Mesenchymal stem cell (in vitro differentiated cells and primary cell): Measurements from ENCODE around the gene SCFD2.
A peak's percentile ranks its signal among the peaks of the same experiment; 100 is the strongest.

ENCODE experiments used
- DNase-seq: peaks from one replicate; pipeline ENCODE4 v3.0.0-alpha.2; 2013
- H2AFZ ChIP-seq: one replicate; pipeline ENCODE4 v1.6.1; 2013; ENCODE audit warnings: low read depth, mild to moderate bottlenecking, control low read depth, inconsistent platforms, low read length, moderate library complexity
- H2AK5ac ChIP-seq: 2 replicates; pipeline ENCODE4 v1.6.1; 2013; ENCODE audit warnings: low read length, moderate library complexity, mild to moderate bottlenecking, inconsistent platforms; ENCODE audit not compliant: severe bottlenecking
- H2BK120ac ChIP-seq: one replicate; pipeline ENCODE4 v1.6.1; 2013; ENCODE audit warnings: low read depth, mild to moderate bottlenecking, inconsistent platforms, low read length, moderate library complexity
- H2BK12ac ChIP-seq, 2 experiments: one replicate each; pipeline ENCODE4 v1.6.1; 2013; ENCODE audit warnings: inconsistent platforms in 2 of 2, low read length in 2 of 2, mild to moderate bottlenecking in 2 of 2, moderate library complexity in 2 of 2, control low read depth in 1 of 2
- H2BK15ac ChIP-seq: one replicate; pipeline ENCODE4 v1.6.1; 2013; ENCODE audit warnings: mild to moderate bottlenecking, low read depth, inconsistent platforms; ENCODE audit not compliant: poor library complexity, severe bottlenecking
- H2BK5ac ChIP-seq: 2 replicates; pipeline ENCODE4 v1.6.1; 2013; ENCODE audit warnings: low read depth, mild to moderate bottlenecking, low read length, control low read depth, inconsistent platforms; ENCODE audit not compliant: poor library complexity, severe bottlenecking
- H3K14ac ChIP-seq, 2 experiments: one replicate each; pipeline ENCODE4 v1.6.1; 2013; ENCODE audit warnings: inconsistent platforms in 2 of 2, low read length in 2 of 2, control low read depth in 1 of 2, mild to moderate bottlenecking in 1 of 2, moderate library complexity in 1 of 2
- H3K18ac ChIP-seq, 2 experiments: one replicate each; pipeline ENCODE4 v1.6.1; 2013; ENCODE audit warnings: inconsistent platforms in 2 of 2, low read length in 2 of 2, control low read depth in 1 of 2, low read depth in 1 of 2, mild to moderate bottlenecking in 1 of 2
- H3K23ac ChIP-seq, 2 experiments: one replicate each; pipeline ENCODE4 v1.6.1; 2013; ENCODE audit warnings: inconsistent platforms in 2 of 2, low read length in 2 of 2, mild to moderate bottlenecking in 2 of 2, moderate library complexity in 2 of 2, control low read depth in 1 of 2
- H3K27ac ChIP-seq: 2 replicates; pipeline ENCODE4 v1.5.1; 2013; ENCODE audit warnings: mild to moderate bottlenecking, moderate library complexity, low read length, control low read depth, inconsistent platforms; ENCODE audit not compliant: poor library complexity, severe bottlenecking
- H3K27me3 ChIP-seq, 2 experiments: 2 replicates each; pipeline versions ENCODE4 v1.6.1 to v1.7.0; 2013; ENCODE audit warnings: low read length in 2 of 2, mild to moderate bottlenecking in 2 of 2, moderate library complexity in 2 of 2, control low read depth in 1 of 2, inconsistent platforms in 1 of 2; ENCODE audit not compliant: control insufficient read depth in 1 of 2, insufficient read depth in 1 of 2
- H3K36me3 ChIP-seq, 2 experiments: 2 replicates each; pipeline versions ENCODE4 v1.6.1 to v1.7.0; 2013; ENCODE audit warnings: low read length in 2 of 2, control low read depth in 1 of 2, inconsistent platforms in 1 of 2, low read depth in 1 of 2, mild to moderate bottlenecking in 1 of 2; ENCODE audit not compliant: insufficient read depth in 2 of 2, control insufficient read depth in 1 of 2
- H3K4ac ChIP-seq, 2 experiments: one replicate each; pipeline ENCODE4 v1.6.1; 2013; ENCODE audit warnings: inconsistent platforms in 2 of 2, low read length in 2 of 2, mild to moderate bottlenecking in 2 of 2, moderate library complexity in 2 of 2, control low read depth in 1 of 2, low read depth in 1 of 2
- H3K4me1 ChIP-seq: 2 replicates; pipeline ENCODE4 v1.6.1; 2013; ENCODE audit warnings: low read depth, low read length, control low read depth; ENCODE audit not compliant: control insufficient read depth, insufficient read depth
- H3K4me2 ChIP-seq: 2 replicates; pipeline ENCODE4 v1.6.1; 2013; ENCODE audit warnings: low read length, mild to moderate bottlenecking, inconsistent platforms; ENCODE audit not compliant: poor library complexity, severe bottlenecking
- H3K4me3 ChIP-seq, 2 experiments: 2 replicates each; pipeline versions ENCODE4 v1.5.1 to v1.7.0; 2013; ENCODE audit warnings: low read length in 2 of 2, mild to moderate bottlenecking in 2 of 2, control low read depth in 1 of 2, low read depth in 1 of 2; ENCODE audit not compliant: insufficient read depth in 1 of 2
- H3K79me1 ChIP-seq: replicated peaks from 2 replicates; pipeline ENCODE4 v1.6.1; 2013; ENCODE audit warnings: mild to moderate bottlenecking, control low read depth, low read length, inconsistent platforms; ENCODE audit not compliant: poor library complexity, severe bottlenecking
- H3K9ac ChIP-seq: 2 replicates; pipeline ENCODE4 v1.7.0; 2013; ENCODE audit warnings: mild to moderate bottlenecking, low read length, moderate library complexity
- H3K9me3 ChIP-seq: 2 replicates; pipeline ENCODE4 v1.7.0; 2013; ENCODE audit warnings: mild to moderate bottlenecking, low read length; ENCODE audit not compliant: control insufficient read depth
- H4K8ac ChIP-seq: one replicate; pipeline ENCODE4 v1.6.1; 2013; ENCODE audit warnings: inconsistent platforms, mild to moderate bottlenecking, low read length, moderate library complexity
- H4K91ac ChIP-seq: one replicate; pipeline ENCODE4 v1.6.1; 2013; ENCODE audit warnings: mild to moderate bottlenecking, low read length, inconsistent platforms
- WGBS: methylation state at CpG from one replicate; pipeline ENCODE4 v1.1.7; 2013; ENCODE audit warnings: mixed read lengths; 5-methylcytosine and 5-hydroxymethylcytosine counted together

Gene SCFD2

DNA sequence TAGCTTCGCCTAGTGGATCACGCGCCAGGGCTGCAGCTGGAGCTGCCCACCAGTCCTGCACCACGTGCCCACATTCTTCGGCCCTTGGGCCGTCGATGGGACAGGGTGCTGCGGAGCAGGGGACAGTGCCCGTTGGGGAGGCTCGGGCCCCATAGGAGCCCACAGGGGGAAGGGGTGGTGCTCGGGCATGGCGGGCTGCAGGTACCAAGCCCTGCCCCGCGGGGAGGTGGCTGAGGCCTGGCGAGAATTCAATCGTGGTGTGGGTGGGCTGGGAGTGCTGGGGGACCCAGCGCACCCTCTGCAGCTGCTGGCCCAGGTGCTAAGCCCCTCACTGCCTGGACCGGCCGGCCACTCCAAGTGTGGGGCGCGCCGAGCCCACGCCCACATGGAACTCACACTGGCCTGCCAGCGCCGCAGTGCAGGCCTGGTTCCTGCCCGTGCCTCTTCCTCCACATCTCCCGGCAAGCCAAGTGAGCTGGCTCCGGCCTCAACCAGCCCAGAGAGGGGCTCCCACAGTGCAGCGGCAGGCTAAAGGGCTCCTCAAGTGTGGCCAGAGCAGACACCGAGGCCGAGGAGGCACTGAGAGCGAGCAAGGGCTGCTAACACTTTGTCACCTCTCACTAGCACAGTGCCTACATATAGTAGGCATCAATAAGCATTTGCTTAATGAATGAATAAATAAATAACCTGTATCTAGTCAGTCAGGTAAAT lies 11.7 kb downstream of the SCFD2 start:
- Histone ChIP-seq H3K4me2 (no peak overlapping the region), H3K79me1 (peaks cover 10% of the 10 kb centered on the region), H3K4me3 (no peak overlapping the region), H2BK120ac (no peak overlapping the region), H3K14ac (no peak overlapping the region), H2AK5ac (no peak overlapping the region), H2BK5ac (no peak overlapping the region), H3K9ac (no peak overlapping the region), H2AFZ (no peak overlapping the region), H3K23ac (no peak overlapping the region), H3K27ac (no peak overlapping the region), H3K36me3 (peaks cover 4 to 36% of the 10 kb centered on the region in 2 experiments), H3K9me3 (no peaks in the 10 kb centered on the region), H2BK15ac (no peak overlapping the region), H3K4me1 (no peaks in the 10 kb centered on the region), H3K27me3 (no peaks in the 10 kb centered on the region), H3K4ac (no peak overlapping the region), H2BK12ac (no peak overlapping the region), H3K18ac (no peak overlapping the region), H4K8ac (no peak overlapping the region), H4K91ac (no peak overlapping the region)
- 97% methylated on average over 28 of the region's 32 CpGs for WGBS
- no peak for DNase-seq

DNA sequence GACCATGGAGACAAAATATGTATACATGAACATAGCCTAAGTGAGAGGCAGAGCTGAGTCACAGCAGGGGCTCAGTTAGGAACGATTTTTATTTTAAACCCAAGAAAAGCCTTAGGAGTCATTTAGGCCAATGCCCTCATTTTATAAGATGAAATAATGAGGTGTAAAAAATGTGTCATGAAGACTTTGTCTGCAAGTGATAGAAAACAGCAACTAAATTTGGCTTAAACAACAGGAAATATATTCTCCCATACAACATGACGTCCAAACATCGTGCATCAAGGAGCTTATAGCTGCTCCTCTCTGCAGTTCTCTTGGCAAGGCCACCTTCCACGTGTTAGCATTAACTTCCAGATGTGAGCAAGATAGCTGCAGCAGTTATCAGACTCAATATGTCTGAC lies 16.8 kb downstream of the SCFD2 start:
- no peak overlapping the region for H3K27ac ChIP-seq
- H4K8ac ChIP-seq: no peak overlapping the region
- H2BK12ac ChIP-seq: no peak overlapping the region
- no peak overlapping the region for H3K4me3 ChIP-seq
- H2BK120ac ChIP-seq: no peak overlapping the region
- H3K4me2 ChIP-seq: no peak overlapping the region
- WGBS: 98% methylated on average over 3 of the region's 4 CpGs
- no peak overlapping the region for H3K18ac ChIP-seq
- H2BK5ac ChIP-seq: no peak overlapping the region
- no peak overlapping the region for H2AFZ ChIP-seq
- no peak overlapping the region for H3K4ac ChIP-seq
- no peak overlapping the region for H2AK5ac ChIP-seq
- H2BK15ac ChIP-seq: no peak overlapping the region
- DNase-seq: no peak
- no peak overlapping the region for H3K23ac ChIP-seq
- H3K36me3 ChIP-seq: peaks cover under 1 to 37% of the 10 kb centered on the region in 2 experiments
- H3K4me1 ChIP-seq: no peaks in the 10 kb centered on the region
- H3K14ac ChIP-seq: no peak overlapping the region
- H3K27me3 ChIP-seq: no peaks in the 10 kb centered on the region
- H3K9me3 ChIP-seq: peaks cover 4% of the 10 kb centered on the region
- peaks cover 10% of the 10 kb centered on the region for H3K79me1 ChIP-seq
- no peak overlapping the region for H4K91ac ChIP-seq
- H3K9ac ChIP-seq: no peak overlapping the region

DNA sequence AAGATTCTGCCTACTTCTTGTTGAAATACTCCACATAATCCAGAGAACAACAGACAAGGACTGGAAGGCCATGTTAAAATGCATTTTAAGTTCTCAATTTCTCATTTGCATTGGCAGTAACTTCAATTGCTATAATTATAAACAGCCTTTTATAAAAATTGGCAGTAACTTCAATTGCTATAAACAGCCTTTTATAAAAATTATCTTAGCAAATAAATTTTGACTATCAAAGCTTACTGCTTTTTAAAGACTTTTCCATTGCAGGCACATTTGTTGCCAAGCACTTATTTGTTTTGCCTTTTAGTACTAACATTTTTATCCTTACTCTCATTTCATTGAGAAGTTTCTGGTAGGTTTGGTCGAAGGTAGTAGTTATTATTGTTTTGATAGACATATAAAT lies 17.8 kb downstream of the SCFD2 start:
- Histone ChIP-seq H3K27ac (no peak overlapping the region), H3K4me3 (no peak overlapping the region), H2AFZ (no peak overlapping the region), H2AK5ac (no peak overlapping the region), H3K9ac (peak overlapping the region; percentile 12), H2BK120ac (no peak overlapping the region), H3K4me2 (no peak overlapping the region), H3K18ac (no peak overlapping the region), H3K9me3 (peaks cover 4% of the 10 kb centered on the region), H3K79me1 (peaks cover 7% of the 10 kb centered on the region), H3K4me1 (no peaks in the 10 kb centered on the region), H3K23ac (no peak overlapping the region), H2BK15ac (no peak overlapping the region), H3K4ac (no peak overlapping the region), H3K36me3 (peaks cover 0 to 32% of the 10 kb centered on the region in 2 experiments), H3K27me3 (no peaks in the 10 kb centered on the region), H4K91ac (no peak overlapping the region), H2BK5ac (no peak overlapping the region), H4K8ac (no peak overlapping the region), H2BK12ac (no peak overlapping the region), H3K14ac (no peak overlapping the region)
- WGBS: no CpG with 5 or more reads among the region's 1 CpG
- no peak for DNase-seq

DNA sequence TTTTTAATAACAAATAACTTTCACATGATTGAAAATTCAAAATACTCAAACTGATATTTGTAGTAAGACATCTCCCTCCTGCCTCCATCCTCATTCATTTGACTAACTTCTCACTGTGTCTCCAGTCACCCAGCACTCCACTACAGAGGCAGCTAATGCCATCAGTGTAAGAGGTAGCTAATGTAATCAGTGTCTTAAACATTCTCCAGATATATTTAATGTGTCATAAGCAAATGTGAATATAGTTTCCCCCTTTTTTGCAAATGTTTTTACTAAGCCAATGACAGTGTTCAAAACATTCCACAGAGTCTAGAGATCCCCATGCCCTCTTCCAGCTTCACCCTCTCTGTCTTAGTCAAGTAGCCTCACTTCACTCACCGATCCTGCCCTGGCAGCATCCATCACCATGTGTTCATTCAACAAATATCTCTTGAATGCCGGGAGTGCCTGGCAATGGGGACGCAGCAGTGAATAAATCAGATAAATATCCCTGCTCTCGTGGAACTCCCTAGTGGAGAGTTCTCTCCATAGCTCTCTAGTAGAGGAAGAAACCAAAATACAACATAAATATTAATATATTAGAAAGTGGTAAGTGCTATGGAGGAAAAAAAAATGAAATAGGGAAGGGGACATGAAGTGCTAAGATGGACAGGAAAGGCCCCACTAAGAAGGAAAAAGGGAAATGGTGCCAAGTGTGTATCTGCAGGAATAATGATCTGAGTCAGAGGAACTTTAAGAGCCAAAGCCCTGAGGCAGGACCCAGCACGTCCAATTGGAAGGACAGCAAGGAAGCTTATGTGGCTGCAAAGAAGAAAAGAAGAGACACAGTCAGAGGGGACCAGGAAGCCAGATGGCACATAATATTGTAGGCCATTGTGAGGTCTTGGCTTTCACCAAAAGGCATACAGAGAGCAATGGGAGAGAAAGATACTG lies 18.7 kb downstream of the SCFD2 start:
- no peaks in the 10 kb centered on the region for H3K4me1 ChIP-seq
- no peak overlapping the region for H2BK12ac ChIP-seq
- H3K4me2 ChIP-seq: no peak overlapping the region
- no peak overlapping the region for H2AK5ac ChIP-seq
- H3K18ac ChIP-seq: no peak overlapping the region
- peak overlapping the region; percentile 36 for H3K9ac ChIP-seq
- H3K79me1 ChIP-seq: peaks cover 7% of the 10 kb centered on the region
- H2BK5ac ChIP-seq: no peak overlapping the region
- peaks cover 0 to 23% of the 10 kb centered on the region in 2 experiments for H3K36me3 ChIP-seq
- no peaks in the 10 kb centered on the region for H3K27me3 ChIP-seq
- no peak overlapping the region for H3K23ac ChIP-seq
- no peak overlapping the region for H4K91ac ChIP-seq
- no peak overlapping the region for H3K27ac ChIP-seq
- no peak for DNase-seq
- H3K14ac ChIP-seq: no peak overlapping the region
- H2BK120ac ChIP-seq: no peak overlapping the region
- 79% methylated on average over 3 of the region's 5 CpGs for WGBS
- no peak overlapping the region for H2BK15ac ChIP-seq
- H3K4me3 ChIP-seq: peak overlapping the region in 1 of 2 experiments; percentile 10
- no peak overlapping the region for H3K4ac ChIP-seq
- no peak overlapping the region for H2AFZ ChIP-seq
- H4K8ac ChIP-seq: peak overlapping the region; percentile 7
- peaks cover 4% of the 10 kb centered on the region for H3K9me3 ChIP-seq
